NOMO-1 treated with dmso at 0.1 percent for 144 hours (cell line): ENCODE data around the gene PRXL2C.
"Not testable (repeated sequence)": the region's sequence is repeated elsewhere in the genome, so short reads cannot be mapped to it uniquely, and the experiment has no call there.

Experiments used
- DNase-seq: peaks from one replicate; lab custom pipeline; 2025; ENCODE audit not compliant: unreplicated experiment; lab: John Stamatoyannopoulos, UW

Gene PRXL2C

DNA sequence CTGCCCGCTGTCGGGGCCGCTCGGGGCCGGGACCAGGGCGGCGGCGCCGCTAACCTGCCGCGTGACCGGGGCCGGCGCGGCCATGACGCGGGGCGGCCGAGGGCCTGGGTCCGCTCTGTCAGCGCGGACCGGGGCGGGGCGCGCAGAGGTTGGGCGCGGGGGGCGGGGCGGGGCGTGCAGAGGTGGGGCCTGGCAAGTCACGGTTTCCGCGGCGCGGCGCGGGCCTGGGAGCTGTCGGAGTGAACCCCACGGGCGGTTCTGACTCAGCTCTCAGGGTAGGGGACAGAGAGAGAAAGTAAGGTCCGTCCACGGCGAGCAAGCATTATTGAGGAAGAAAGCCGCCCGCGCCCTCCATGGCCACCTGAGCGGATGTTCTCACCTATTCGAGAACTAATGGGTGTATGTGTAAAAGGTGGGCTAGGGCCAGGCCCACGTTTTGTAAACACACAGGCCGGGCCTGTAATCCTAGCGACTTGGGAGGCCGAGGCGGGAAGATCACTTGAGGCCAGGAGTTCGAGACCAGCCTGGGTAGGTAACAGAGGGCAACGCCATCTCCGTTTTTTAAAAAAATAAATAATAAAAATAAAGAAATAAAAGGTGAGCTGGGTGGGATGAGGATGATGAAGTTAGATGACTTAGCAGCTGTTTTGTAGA lies at the start of gene PRXL2C:
Gene PRXL2C (minus strand): TSS at position 120 of the 654 bp plus-strand sequence. CDS start 36 bp downstream, at position 84.
- peak; percentile 38 for DNase-seq

- not testable (repeated sequence) for DNase-seq
Observed at GRCh38 chr9:96700721-96701375, 45.7 kb upstream of the PRXL2C start.

DNA sequence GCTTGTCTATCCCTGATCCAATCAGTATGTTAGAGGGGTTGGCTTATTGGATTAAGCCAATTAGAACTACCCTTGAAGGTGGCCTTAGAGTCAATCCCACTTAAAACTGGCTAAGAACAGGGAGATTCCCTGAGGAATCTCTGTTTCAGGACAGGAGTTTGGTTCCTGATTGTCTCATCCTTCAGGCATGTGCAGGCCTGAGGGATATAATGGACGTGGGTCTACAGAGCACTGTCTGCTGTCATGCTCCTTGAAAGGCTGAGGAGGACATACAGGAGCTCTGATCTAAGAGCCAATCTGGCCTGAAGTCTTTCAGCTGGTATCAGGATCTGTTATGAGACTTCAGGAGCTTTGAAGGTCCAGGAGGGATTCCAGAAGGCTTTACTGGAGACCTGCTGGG lies 36.2 kb upstream of the PRXL2C start:
- no peak for DNase-seq

DNA sequence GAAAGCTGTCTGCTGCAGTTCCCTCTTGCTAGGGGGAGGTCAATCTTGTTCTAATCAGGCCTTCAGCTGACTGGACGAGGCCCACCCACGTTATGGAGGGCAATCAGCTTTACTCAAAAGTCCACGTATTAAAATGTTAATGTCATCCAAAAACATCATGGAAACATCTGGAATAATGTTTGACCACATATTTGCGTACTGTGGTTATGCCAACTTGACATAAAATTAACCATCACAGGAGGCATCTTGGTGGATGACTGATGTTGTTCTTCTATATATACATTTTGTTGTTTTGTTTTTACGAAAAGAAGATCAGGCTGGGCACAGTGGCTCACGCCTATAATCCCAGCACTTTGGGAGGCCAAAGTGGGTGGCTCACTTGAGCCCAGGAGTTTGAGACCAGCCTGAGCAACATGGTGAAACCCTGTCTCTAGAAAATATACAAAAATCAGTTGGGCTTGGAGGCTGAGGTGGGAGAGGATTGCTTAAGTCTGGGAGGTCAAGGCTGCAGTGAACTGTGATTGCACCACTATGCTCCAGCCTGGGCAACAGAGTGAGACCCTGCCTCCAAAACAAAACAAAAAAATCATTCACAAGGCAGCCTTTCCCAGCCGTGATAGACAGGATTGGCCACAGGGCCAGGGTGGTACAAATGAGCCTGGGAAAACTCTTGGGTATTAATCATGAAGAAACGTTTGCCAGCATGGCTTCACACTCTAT lies 33.8 kb upstream of the PRXL2C start:
- no peak for DNase-seq

DNA sequence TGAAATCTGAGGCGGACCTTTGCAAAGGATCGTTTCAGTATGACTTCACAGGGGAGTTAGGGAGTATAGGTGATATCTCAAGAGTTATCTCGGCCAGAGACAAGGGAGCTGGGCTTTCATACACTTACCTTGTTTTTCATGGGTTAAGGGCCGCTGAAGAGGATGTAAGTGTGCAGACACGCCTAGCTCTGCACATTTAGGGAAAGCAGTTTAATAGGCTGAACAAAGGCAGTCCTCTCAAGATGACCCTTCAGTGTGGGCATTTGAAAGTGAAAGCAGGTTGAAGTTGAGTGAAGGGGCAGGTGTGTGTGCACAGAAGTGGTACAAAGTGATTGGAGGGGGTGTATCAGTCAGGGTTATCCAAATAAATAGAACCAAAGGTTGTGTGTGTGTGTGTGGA lies 33.1 kb upstream of the PRXL2C start:
- DNase-seq, result no peak

DNA sequence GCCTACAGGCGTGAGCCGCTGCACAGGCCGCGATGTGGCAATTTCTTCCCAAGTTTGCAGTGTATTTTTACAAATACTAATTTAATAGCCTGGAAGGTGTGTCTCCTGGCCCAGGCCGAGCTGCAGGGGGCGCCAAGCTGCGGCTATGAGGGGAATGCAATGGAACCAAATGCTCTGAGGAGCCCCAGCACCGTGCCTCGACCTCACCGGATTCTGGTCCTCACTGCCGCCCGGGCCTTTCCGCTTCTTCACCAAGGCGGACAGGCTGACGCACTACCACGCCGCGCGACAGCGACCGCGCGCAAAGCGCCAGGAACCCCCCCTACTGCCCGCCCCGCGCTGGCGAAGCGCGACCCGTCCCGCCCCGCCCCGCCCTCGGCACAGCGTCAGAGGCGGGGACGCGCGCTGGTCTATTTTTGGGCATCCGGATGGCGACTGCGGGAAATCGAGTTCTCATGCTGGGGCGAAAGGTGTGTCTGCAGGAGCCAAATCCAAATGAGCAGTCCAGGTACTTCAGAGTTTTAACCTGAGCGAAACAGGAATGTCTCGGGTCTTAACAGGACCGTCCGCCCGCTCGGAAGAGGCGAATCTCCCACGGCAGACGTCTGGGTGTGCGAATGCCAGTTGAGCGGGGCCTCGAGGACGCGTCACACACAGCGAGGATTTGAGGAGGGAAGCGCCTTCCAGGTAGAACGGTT lies 31.7 kb upstream of the PRXL2C start:
- no peak for DNase-seq

DNA sequence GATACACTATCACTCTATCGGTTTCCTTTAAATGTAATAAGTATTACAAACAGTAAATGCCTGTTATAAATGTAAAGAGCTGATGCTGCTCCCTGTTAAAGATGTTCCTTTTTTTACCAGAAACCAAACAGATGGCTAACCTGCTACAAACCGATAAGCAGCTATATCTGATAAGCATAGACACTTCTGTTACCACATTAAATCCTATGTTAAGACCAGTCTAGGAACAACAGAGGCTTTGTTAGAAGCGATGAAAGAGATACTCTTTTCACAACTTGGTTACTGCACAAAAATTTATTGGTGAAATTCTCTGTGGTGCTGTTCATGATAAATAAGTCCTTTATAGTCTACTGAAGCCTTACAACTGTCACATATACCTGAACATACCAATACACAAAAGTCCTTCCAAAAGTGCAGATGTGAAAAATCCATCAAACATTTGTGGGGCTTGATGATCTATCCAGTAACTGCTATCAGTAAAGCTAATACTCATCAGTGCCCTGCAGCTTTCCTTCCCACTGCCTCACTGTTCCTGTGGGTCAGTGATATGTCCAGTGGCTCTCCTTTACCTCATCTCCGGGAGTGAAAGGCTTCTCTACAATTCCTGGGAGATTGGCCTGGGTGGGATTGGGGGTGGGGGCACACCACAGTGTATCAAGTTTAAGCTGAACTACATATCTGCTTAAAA lies 25.8 kb upstream of the PRXL2C start:
- no peak for DNase-seq

DNA sequence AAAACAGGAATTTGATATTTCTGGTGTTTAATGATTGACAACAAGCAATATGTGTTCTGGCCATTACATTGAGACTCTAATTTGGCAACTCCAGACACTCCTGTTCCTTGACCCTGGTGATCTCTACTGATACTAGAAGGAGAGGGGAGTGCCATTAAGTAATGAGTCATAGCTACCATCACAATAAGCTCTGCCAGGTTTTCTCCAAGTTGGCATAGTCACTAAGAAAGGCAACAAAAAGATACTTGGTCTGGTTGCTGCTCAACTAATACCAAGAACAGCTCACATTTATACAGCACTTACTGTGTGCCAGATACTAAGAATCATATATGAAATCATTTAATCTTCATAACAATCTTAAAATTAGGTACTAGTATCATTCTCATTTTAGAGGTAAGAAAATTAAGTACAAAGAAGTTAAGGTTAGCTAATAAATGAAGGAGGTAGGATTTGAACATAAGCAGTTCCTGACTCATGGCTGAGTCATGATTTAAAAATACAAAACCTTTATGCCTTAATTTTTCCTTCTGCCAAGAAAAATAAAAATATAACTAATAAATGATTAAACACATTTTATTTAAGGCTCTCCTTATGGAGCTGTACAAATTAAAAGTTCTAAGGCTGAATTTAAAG lies 19.9 kb upstream of the PRXL2C start:
- no peak for DNase-seq

- not testable (repeated sequence) for DNase-seq
Observed at GRCh38 chr9:96673786-96674185, 18.7 kb upstream of the PRXL2C start.

DNA sequence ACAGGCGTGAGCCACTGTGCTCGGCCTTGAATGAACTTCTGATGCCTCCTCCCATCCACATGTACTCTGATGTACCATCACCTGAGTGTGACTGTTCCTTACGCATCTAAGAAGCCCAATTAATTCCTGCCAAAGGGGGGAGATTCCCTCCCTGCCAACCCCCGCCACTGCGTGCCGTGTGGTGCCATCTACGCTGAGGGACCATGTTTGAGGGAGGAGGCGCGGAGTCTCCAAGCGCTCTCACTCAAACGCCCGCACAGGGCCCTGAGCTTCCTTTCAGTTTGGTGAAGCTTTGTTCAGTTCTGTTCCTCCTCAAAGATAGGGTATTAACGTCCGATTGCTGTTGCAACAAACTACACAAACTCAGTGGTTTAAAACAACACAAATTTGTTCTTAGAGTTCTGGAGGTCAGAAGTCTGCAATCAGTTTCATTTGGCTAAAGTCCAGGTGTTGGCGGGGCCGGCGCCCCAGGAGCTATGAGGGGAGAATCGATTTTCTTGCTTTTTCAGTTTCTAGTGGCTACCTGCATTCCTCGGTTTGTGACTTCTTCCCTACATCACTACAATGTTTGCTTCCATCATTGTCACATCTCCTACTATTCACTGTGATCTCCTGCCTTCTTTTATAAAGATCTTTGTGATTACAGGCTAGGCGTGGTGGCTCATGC lies 13.9 kb upstream of the PRXL2C start:
- no peak for DNase-seq

- DNase-seq, result no peak
Observed at GRCh38 chr9:96667363-96667728, 12.2 kb upstream of the PRXL2C start.

DNA sequence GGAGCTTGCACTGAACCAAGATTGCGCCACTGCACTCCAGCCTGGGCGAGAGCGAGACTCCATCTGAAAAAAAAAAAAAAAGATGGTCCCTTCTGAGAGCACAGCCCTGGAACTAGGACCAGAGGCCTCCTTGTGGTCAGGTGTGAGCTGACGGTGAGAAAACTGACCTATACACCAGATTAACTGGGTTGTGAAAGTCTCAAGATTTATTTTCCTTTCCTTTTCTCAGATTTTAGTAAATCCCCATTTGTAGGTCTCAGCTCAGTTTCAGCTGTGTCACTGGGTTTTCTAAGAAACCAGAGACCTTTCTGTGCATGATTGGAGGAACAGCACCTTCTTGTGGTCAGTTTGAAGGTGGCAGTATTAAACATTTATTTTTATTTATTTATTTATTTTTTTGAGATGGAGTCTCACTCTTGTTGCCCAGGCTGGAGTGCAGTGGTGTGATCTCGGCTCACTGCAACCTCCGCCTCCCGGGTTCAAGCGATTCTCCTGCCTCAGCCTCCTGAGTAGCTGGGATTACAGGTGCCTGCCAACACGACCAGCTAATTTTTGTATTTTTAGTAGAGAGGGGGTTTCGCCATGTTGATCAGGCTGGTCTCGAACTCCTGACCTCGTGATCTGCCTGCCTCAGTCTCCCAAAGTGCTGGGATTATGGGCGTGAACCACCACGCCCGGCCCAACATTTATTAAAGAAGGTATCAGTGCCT lies 11.7 kb upstream of the PRXL2C start:
- not testable (repeated sequence) for DNase-seq

DNA sequence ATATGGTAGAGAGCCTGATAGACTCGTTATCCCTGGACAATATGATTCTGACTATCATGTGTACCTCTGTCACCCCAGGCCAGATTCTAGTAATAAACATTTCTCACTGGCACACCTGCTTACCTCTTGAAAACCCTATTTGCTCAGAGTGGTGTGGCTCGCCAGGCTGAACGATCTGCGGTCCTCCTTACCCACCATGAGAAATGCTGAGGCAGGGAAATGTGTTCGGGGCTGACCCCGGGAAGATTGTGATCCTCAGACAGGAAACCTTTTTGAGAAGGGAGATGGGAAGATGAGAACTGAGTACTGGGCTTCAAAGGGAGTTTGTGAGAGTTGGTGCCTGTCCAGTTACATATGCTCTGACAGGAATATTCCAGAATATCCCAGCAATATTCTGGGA lies 10.7 kb upstream of the PRXL2C start:
- no peak for DNase-seq

DNA sequence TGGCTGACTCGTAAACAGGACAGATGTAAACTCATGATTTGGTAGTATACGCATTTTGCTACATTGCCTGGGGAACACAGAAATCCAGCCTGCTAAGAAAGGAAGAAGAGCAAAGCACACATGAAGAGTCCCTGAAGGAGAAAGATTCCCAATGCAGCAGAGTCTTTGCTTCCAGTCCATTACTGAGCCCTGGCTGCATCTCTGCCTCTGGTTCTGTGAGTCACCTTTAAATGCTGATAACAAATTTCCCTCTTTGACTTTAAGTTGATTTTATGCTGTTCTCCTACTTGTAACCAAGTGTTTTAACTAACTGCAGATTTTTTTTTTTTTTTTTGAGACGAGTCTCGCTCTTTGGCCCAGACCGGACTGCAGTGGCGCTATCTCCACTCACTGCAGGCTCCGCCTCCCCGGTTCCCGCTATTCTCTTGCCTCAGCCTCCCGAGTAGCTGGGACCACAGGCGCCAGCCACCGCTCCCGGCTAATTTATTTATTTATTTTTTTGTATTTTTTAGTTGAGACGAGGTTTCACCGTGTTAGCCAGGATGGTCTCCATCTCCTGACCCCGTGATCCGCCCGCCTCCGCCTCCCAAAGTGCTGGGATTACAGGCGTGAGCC lies 8.5 kb upstream of the PRXL2C start:
- DNase-seq, result no peak

- DNase-seq, result no peak
Observed at GRCh38 chr9:96661711-96662110, 6.6 kb upstream of the PRXL2C start.

- DNase-seq, result no peak
Observed at GRCh38 chr9:96660692-96661248, 5.7 kb upstream of the PRXL2C start.

GRCh38 chr9:96654450-96655197 lies 493 bp downstream of the PRXL2C start:
- peak; percentile 40 for DNase-seq

DNA sequence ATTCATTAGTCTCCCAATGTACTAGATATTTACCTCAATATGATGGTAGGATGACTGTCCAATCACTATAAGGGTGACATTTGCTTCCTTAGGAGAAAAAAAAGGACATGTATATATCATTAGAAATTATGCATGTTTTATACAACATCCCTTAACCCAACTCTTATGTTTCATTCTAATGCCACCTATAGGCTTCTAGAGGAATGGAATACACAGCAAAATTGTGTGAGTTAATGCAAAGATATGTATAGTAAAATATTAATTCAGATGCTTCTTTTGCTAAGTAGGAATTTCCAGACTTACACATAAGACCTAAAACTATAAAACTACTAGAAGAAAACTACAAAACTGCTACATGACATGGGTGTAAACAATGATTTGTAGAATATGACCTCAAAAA lies 3.5 kb downstream of the PRXL2C start:
- no peak for DNase-seq
